Bladder microvascular endothelial cell (primary cell): ENCODE results near the gene PITPNM3. TPM values are rescaled to one million over a fixed set of nuclear protein-coding genes. Genes with fewer than 3 reads are reported as not detected.

Experiments used
- total RNA-seq: library from RNA; depleted of rRNA; stranded (reverse); fragments of >200 nt; gene quantifications from 2 replicates; pipeline ENCODE4 v1.2.3, GENCODE V29; 2014

Gene PITPNM3
- 0.13 and 0.16 TPM in 2 replicates for total RNA-seq

DNA sequence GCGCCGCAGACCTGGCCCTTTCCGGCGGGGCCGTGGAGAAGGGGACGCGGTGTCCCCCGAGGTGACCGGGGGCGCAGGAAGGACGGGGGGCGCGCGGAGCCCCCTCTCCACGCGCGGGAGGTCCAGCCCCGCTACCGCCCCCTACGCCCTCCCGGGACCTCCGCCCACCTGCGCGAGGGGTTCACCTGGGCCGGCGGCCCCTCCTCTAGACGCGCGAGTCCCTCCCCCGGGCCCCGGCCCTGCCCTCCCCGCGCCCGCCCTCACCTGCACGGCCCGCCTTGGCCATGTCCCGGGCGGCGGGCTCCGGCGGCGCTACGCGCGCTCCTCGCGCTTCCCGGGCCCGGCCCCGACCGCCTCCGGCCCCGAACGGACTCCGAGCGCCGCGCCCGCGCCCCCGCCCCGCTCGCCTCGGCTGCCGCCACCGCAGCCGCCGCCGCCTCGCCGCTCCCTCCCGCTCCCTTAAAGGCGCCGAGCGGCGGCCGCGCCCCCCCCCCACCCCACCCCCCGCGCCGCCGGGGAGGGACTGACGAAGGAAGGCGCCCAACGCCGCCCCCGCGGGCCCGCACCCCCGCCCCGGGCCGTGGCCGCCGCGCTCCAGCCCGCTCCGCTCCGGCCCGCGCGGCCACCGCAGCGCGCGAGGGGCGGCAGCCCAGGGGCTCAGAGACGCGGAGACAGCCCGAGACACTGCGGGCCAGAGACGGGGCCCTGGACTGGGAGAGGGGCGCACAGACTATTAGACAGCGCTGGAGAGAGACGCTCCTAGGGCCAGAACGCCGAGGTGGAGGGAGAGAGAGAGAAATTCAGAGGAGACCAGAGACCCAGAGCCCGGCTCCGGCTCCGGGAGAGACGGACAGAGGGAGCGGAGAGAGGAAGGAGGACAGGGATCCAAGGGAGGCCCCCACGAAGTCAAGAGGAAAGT, at the start of gene PITPNM3:
Gene PITPNM3 (minus strand): TSS at position 435 of the 919 bp plus-strand sequence. CDS start 149 bp downstream, at position 286.

DNA sequence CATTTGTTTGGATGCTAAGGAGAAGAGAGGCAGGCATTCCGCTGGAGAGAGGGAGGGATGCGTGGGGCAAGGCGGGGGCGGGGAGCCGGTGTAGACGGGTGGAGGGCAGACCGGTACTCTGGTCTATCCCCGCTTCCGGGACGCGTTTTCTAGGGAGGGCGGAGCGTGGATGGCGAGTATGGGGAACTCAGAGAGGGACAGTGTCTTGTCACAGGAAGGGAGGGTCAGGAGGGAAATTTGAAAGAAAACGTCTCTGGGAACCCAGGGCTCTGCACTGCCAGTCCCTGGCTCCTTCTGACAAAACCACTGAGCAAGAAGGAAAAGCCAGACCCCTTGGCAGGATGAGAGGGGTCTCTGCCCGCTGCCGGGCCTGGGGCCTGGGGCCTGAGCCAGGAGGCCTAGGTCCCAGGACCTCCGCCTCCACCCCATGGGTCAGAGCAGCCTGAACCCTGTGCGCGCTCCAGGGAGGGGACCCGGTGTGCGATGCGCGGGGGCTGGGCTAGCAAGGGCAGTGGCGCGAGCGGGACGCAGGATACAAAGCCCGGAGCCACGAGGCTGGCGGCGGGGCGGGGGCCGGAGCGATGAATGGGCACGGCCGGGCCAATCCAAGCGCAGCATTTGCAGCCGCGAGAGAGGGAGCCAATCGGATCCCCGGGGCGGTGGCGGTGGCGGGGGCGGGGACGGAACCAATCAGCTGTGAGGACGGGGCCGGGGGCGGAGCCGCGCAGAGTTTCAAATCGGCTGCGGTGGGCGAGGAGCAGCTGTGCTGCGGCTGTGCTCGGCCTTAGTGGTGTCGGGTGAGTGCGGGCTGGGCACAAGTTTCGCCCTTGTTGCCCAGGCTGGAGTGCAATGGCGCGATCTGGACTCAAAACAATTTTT, 112.4 kb downstream of the PITPNM3 start, which contains the start of gene PIMREG:
Gene PIMREG (plus strand): TSS at position 764 of the 879 bp plus-strand sequence. CDS start 656 bp downstream, outside the sequence.

DNA sequence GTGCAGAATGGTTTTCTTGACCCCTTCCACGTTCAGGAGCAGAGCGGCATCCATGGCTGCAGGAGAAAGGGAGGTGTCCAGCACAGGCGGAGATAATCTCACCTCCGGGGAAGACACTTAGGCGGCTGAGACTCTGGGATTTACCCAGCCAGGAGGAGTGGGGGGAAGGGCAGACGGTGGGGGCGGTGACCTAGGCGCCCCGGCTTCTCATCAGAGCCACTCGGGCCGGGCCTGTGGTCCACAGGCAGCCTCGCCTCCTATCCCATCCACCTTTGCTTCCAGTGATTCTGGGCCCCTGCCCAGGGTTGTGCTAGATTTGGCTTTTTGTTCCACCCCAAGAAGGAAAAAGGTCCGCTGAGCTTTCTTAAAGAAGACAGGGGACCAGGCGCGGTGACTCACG, 121.3 kb downstream of the PITPNM3 start, which contains the start of gene AIPL1:
Gene AIPL1 (minus strand): TSS at position 71 of the 400 bp plus-strand sequence. CDS start 17 bp downstream, at position 54.

Other genes with a start within 250 kb of the PITPNM3 start
- not detected in 2 replicates for gene AIPL1, start 121.4 kb downstream of the PITPNM3 start, total RNA-seq
- 16.3 and 32.2 TPM in 2 replicates for gene PIMREG, start 112.1 kb downstream of the PITPNM3 start, total RNA-seq
- gene KIAA0753, start 84.2 kb upstream of the PITPNM3 start, total RNA-seq, result 8.9 and 11.8 TPM in 2 replicates
- 47.5 and 77.1 TPM in 2 replicates for gene TXNDC17, start 84.5 kb upstream of the PITPNM3 start, total RNA-seq
- 7.8 and 10.6 TPM in 2 replicates for gene MED31, start 95.0 kb upstream of the PITPNM3 start, total RNA-seq
- 0.16 and 0.31 TPM in 2 replicates for gene C17orf100, start 95.2 kb upstream of the PITPNM3 start, total RNA-seq
- 0.19 TPM in 1 of 2 replicates, not detected in the other for gene SLC13A5, start 156.8 kb upstream of the PITPNM3 start, total RNA-seq
- gene XAF1, start 199.5 kb upstream of the PITPNM3 start, total RNA-seq, result 21.0 and 33.1 TPM in 2 replicates
- gene FBXO39, start 219.7 kb upstream of the PITPNM3 start, total RNA-seq, result under 0.01 and 7.1 TPM in 2 replicates